Epithelial cell of esophagus (primary cell): ENCODE measurements around the gene IQSEC1.

ENCODE experiments used
- DNase-seq: peaks from one replicate; pipeline ENCODE4 v3.0.0; 2010; ENCODE audit warnings: low read depth
- H3K4me3 ChIP-seq: 2 replicates; pipeline ENCODE4 v1.5.1; 2011; ENCODE audit warnings: mild to moderate bottlenecking, low read length, control low read depth
- CTCF ChIP-seq: IDR thresholded peaks from 2 replicates; pipeline ENCODE4 v1.5.1; 2011; ENCODE audit warnings: low read depth, mild to moderate bottlenecking, low read length, control low read depth, inconsistent platforms; ENCODE audit not compliant: insufficient read depth; ENCODE audit errors: missing control alignments

IQSEC1 gene

GRCh38 chr3:12918231-12918630 lies 155.0 kb downstream of the IQSEC1 start:
- DNase-seq, result peak; percentile 63
- TF ChIP-seq CTCF, result no peak

GRCh38 chr3:12916159-12916558 lies 157.1 kb downstream of the IQSEC1 start:
- no peak overlapping the region for H3K4me3 ChIP-seq
- DNase-seq, result no peak
- TF ChIP-seq CTCF, result no peak

More at GRCh38 chr3:12918231-12918630, 155.0 kb downstream of the IQSEC1 start:
- no peak overlapping the region for H3K4me3 ChIP-seq

DNA sequence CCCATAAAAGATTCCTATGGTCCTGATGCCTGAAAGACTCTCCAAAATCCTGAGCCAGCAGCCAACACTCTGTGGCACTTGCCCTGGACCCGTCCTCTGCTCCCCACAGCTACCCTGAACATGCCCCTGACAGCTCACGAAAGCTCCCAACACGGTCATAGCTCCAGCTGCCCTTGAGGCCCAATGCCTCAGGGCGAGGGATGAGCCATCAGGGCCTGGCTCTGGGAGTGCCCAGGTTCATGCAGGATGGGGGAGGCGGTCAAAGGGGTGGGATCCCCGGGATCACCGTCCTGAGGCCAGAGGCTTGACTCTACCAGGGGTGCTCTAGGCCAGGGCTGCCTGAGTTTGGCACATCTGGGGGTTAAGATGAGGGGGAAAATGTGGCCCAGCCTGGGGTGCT lies 159.1 kb downstream of the IQSEC1 start:
- H3K4me3 ChIP-seq, result no peak overlapping the region
- TF ChIP-seq CTCF, result no peak
- DNase-seq, result no peak

GRCh38 chr3:12911881-12912415 lies 161.3 kb downstream of the IQSEC1 start:
- DNase-seq, result no peak
- no peak for TF ChIP-seq CTCF
- H3K4me3 ChIP-seq, result no peak overlapping the region

- DNase-seq, result no peak
- TF ChIP-seq CTCF, result no peak
- H3K4me3 ChIP-seq, result no peak overlapping the region
These were observed 162.7 kb downstream of the IQSEC1 start for GRCh38 chr3:12910356-12911099.

GRCh38 chr3:12909710-12910109 lies 163.5 kb downstream of the IQSEC1 start:
- no peak for TF ChIP-seq CTCF
- no peak overlapping the region for H3K4me3 ChIP-seq
- DNase-seq, result no peak

DNA sequence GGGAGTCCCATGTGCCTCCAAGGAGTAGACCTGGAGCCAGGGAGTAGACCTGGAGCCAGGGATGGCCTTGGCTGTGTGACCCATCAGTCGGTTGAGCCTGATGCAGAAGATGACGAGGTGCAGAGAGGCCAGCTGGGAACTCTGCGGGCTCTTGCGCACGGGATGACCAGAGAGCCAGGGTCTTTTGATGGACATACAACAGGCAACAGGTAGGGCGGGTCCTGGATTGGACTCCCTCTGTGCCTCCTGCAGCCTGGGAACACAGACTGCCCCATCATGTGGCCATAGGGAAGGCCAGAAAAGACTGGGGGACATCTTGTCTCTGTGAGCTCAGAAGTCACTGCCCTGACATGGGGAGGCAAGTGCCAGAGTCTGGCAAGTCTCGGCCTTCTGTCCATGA lies 164.4 kb downstream of the IQSEC1 start:
- no peak for DNase-seq
- TF ChIP-seq CTCF, result no peak
- H3K4me3 ChIP-seq, result no peak overlapping the region
